K562 (cell line): ENCODE data around the gene BAK1. TPM values are rescaled to one million over a fixed set of nuclear protein-coding genes. Genes with fewer than 3 reads are reported as not detected.
A peak's percentile ranks its signal among the peaks of the same experiment; 100 is the strongest.

ENCODE experiments used
- CCAR2 ChIP-seq: fragments of 200-400 bp; formaldehyde crosslinking; IDR thresholded peaks from 2 replicates; pipeline ENCODE4 v1.6.1; 2017; ENCODE audit warnings: mild to moderate bottlenecking, low read depth, low read length
- CREM ChIP-seq: IDR thresholded peaks from 2 replicates; pipeline ENCODE4 v1.6.1; 2014; ENCODE audit warnings: antibody characterized with exemption, low read depth
- CTBP1 ChIP-seq: fragments of 450-650 bp; IDR thresholded peaks from 2 replicates; pipeline ENCODE4 v1.6.1; 2016; ENCODE audit warnings: borderline replicate concordance
- EWSR1 ChIP-seq: fragments of 450-650 bp; IDR thresholded peaks from 2 replicates; pipeline ENCODE4 v1.6.1; 2018; ENCODE audit warnings: borderline replicate concordance, mild to moderate bottlenecking, low read depth, moderate library complexity; ENCODE audit not compliant: partially characterized antibody
- HMGN3 ChIP-seq: IDR thresholded peaks from 2 replicates; pipeline ENCODE4 v1.6.1; 2011; ENCODE audit warnings: borderline replicate concordance, low read depth, mild to moderate bottlenecking, mixed read lengths, low read length; ENCODE audit not compliant: insufficient read length; ENCODE audit errors: extremely low read depth
- HNRNPL ChIP-seq: fragments of 200-400 bp; formaldehyde crosslinking; IDR thresholded peaks from 2 replicates; pipeline ENCODE4 v1.6.1; 2017; ENCODE audit warnings: low read depth, mild to moderate bottlenecking, low read length
- NR2F6 ChIP-seq: fragments of 450-650 bp; formaldehyde crosslinking; IDR thresholded peaks from 2 replicates; pipeline ENCODE4 v1.4.0; 2020; ENCODE audit warnings: mild to moderate bottlenecking
- PHF21A ChIP-seq: fragments of 450-650 bp; IDR thresholded peaks from 2 replicates; pipeline ENCODE4 v1.6.1; 2017; ENCODE audit warnings: low read depth, borderline replicate concordance
- POLR2AphosphoS2 ChIP-seq: IDR thresholded peaks from 2 replicates; pipeline ENCODE4 v1.6.1; 2012; ENCODE audit warnings: low read length, improper control_type of control experiment
- RCOR1 ChIP-seq, 2 experiments: IDR thresholded peaks; 2 replicates each; pipeline ENCODE4 v1.6.1; 2012; ENCODE audit warnings: low read depth in 2 of 2, low read length in 2 of 2, borderline replicate concordance in 1 of 2, improper control_type of control experiment in 1 of 2
- SRSF9 ChIP-seq: fragments of 200-400 bp; formaldehyde crosslinking; IDR thresholded peaks from 2 replicates; pipeline ENCODE4 v1.6.1; 2017; ENCODE audit warnings: low read depth, low read length, borderline replicate concordance
- SUPT5H ChIP-seq: fragments of 450-650 bp; IDR thresholded peaks from 2 replicates; pipeline ENCODE4 v1.6.1; 2016
- TCF7L2 ChIP-seq: fragments of 150-350 bp; IDR thresholded peaks from 2 replicates; pipeline ENCODE4 v1.6.1; 2016; ENCODE audit warnings: low read depth, mild to moderate bottlenecking, low read length, moderate library complexity
- TRIM24 ChIP-seq, 2 experiments: fragments of 450-650 bp; IDR thresholded peaks; 2 replicates each; pipeline ENCODE4 v1.6.1; 2016
- ZBTB2 ChIP-seq: fragments of 450-650 bp; IDR thresholded peaks from 2 replicates; pipeline ENCODE4 v1.6.1; 2016; ENCODE audit warnings: antibody characterized with exemption
- polyA plus RNA-seq, 8 experiments: library from polyadenylated mRNA; depleted of rRNA in 4 of 8; stranded (reverse) in 5 of 8; unstranded in 3 of 8; fragments of >200 nt; fragmentation: Nextera tagmentation in 2 of 8; fragmentation: Illumina TruSeq in 1 of 8; extraction: Ambion mirVana in 2 of 8; extraction: Trizol in 1 of 8; gene quantifications; 2 replicates each; pipeline versions ENCODE4 v1.2.1 to v1.2.3, GENCODE V29; 2011 to 2014; ENCODE audit warnings: inconsistent platforms in 1 of 8, missing spikeins in 1 of 8
- total RNA-seq, 7 experiments: library from RNA; depleted of rRNA in 6 of 7; stranded (reverse); fragments of >200 nt in 6 of 7; fragmentation: Illumina TruSeq in 2 of 7; extraction: Trizol in 2 of 7; gene quantifications; 2 replicates each; pipeline versions ENCODE4 v1.2.1 to v1.2.3, GENCODE V29; 2011 to 2021; ENCODE audit warnings: low replicate concordance in 1 of 7
- TF ChIP-seq, protein P1 (sequence below): fragments of 200-800 bp; sonication (Bioruptor generic); IDR thresholded peaks from 2 replicates; pipeline ENCODE4 v1.6.1; 2017; ENCODE audit warnings: missing genetic modification characterization, missing compliant biosample characterization
- TF ChIP-seq, protein P2 (sequence below), 2 experiments: fragments of 450-650 bp in 1 of 2; IDR thresholded peaks; 2 replicates each; pipeline ENCODE4 v1.6.1; 2011 to 2017; ENCODE audit warnings: low read depth in 2 of 2, antibody characterized with exemption in 1 of 2, borderline replicate concordance in 1 of 2, low read length in 1 of 2, mild to moderate bottlenecking in 1 of 2, mixed read lengths in 1 of 2; ENCODE audit not compliant: control insufficient read depth in 1 of 2
- TF ChIP-seq, protein P3 (sequence below): fragments of 250-450 bp; sonication (Bioruptor Pico); IDR thresholded peaks from 2 replicates; pipeline ENCODE4 v1.5.0; 2021; ENCODE audit warnings: mild to moderate bottlenecking, moderate library complexity

Gene BAK1
- total and polyA plus RNA-seq, 9 of the 15 experiments (the other 6 are each of a cell fraction or from before 2014, with no cell fraction given): 5.4 to 30.7 (median 18.9) TPM

- TF ChIP-seq, protein P1, sequence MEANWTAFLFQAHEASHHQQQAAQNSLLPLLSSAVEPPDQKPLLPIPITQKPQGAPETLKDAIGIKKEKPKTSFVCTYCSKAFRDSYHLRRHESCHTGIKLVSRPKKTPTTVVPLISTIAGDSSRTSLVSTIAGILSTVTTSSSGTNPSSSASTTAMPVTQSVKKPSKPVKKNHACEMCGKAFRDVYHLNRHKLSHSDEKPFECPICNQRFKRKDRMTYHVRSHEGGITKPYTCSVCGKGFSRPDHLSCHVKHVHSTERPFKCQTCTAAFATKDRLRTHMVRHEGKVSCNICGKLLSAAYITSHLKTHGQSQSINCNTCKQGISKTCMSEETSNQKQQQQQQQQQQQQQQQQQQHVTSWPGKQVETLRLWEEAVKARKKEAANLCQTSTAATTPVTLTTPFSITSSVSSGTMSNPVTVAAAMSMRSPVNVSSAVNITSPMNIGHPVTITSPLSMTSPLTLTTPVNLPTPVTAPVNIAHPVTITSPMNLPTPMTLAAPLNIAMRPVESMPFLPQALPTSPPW: peak; percentile 84
- TF ChIP-seq SRSF9: no peak
- TF ChIP-seq POLR2AphosphoS2: no peak
- TF ChIP-seq, protein P2, sequence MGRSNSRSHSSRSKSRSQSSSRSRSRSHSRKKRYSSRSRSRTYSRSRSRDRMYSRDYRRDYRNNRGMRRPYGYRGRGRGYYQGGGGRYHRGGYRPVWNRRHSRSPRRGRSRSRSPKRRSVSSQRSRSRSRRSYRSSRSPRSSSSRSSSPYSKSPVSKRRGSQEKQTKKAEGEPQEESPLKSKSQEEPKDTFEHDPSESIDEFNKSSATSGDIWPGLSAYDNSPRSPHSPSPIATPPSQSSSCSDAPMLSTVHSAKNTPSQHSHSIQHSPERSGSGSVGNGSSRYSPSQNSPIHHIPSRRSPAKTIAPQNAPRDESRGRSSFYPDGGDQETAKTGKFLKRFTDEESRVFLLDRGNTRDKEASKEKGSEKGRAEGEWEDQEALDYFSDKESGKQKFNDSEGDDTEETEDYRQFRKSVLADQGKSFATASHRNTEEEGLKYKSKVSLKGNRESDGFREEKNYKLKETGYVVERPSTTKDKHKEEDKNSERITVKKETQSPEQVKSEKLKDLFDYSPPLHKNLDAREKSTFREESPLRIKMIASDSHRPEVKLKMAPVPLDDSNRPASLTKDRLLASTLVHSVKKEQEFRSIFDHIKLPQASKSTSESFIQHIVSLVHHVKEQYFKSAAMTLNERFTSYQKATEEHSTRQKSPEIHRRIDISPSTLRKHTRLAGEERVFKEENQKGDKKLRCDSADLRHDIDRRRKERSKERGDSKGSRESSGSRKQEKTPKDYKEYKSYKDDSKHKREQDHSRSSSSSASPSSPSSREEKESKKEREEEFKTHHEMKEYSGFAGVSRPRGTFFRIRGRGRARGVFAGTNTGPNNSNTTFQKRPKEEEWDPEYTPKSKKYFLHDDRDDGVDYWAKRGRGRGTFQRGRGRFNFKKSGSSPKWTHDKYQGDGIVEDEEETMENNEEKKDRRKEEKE (IDR thresholded peaks at IDR 0.05; ENCODE audit: borderline replicate concordance in 1 of 2, control insufficient read depth in 1 of 2, low read depth in 2 of 2, low read length in 1 of 2): no peak
- TF ChIP-seq ZBTB2: no peak
- no peak for TF ChIP-seq TCF7L2
- peak; percentile 53 for TF ChIP-seq HMGN3
- no peak for TF ChIP-seq PHF21A
- no peak for TF ChIP-seq RCOR1 (IDR thresholded peaks at IDR 0.05; ENCODE audit: borderline replicate concordance in 1 of 2, low read depth in 2 of 2, low read length in 2 of 2)
- peak; percentile 46; the same call in 1 of the 2 replicates for TF ChIP-seq SUPT5H
- TF ChIP-seq EWSR1: no peak
- TF ChIP-seq CTBP1: peak; percentile 68
- TF ChIP-seq CREM: 0 out of 2 replicates have a peak, but pooled peaks have one; percentile 7
- TF ChIP-seq, protein P3, sequence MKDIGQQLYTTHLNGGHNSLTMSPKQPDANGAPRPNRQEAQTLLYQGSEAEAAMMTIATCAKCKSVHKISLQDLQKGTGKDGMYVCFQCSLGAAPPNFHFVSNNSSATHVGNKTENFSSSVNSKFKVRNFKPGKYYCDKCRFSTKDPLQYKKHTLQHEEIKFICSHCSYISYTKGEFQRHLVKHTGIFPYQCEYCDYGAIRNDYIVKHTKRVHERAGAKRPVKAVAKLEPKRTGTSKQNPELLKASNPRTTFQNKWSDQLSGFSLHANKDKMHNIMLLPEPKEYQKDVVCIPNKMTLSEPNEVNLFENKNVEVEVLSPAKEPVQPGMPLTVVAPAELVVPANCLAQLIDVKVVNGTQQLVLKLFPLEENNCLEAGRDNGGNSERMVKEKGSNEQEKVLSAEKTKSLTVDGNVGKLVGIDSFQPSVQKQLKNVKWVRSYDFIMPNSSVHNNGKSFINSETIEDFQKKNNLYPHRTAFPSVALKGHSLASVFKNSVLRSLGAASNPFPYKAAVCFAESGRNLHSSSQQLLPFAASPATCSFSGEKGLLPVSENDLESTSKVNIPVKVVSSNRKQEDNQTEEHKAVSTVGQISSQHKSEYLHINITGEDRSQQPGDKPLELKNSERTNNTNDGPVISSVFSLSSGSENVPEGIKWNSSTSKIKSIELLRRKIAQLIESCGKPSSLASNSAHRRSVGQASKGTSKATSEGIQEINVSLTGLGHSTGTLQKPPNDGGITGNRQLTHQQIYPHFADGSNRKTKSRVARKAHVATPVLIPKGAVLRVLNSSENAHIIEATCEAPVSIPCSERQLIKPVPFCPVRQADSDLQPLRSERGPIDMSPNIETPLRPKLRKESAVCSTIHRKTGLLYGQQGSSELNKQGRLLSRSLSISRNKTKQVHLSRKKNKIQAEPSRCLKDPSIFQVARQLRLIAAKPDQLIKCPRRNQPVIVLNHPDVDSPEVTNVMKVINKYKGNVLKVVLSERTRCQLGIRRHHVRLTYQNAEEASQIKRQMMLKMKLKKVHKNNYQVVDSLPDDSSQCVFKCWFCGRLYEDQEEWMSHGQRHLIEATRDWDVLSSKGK: no peak
- TF ChIP-seq HNRNPL: peak; percentile 91
- TF ChIP-seq NR2F6 (CRISPR knock-in tag): no peak
- no peak for TF ChIP-seq CCAR2
- no peak for TF ChIP-seq TRIM24 (IDR thresholded peaks at IDR 0.05)
Measured at GRCh38 chr6:33620856-33621710, 41.0 kb upstream of the BAK1 start, which contains the start of gene ITPR3 (continued).
